ENCODE results near the gene PITX3. TPM values are rescaled to one million over a fixed set of nuclear protein-coding genes. Genes with fewer than 3 reads are reported as not detected.

The PITX3 gene
- total and polyA plus RNA-seq, 10 donors: not detected

- Histone ChIP-seq H3K9me3 (no peaks in the 10 kb centered on the region), H3K4me3 (no peak overlapping the region), H3K4me1 (peaks cover 14 to 24% (median 19%) of the 10 kb centered on the region in 6 donors), H3K36me3 (no peaks in the 10 kb centered on the region), H3K27ac (no peak overlapping the region), H3K27me3 (replicated peaks in 1 of 7) (peaks cover 0 to 61% (median 25%) of the 10 kb centered on the region in 7 donors)
- no peak for DNase-seq
- intact Hi-C loops (cut with DNase I; ENCODE audit: low total_unique reads): loop anchor here (10.0 kb wide), 1 partner anchor 240 kb away; no protein-coding TSS in a partner anchor
- TF ChIP-seq POLR2A (IDR thresholded peaks at IDR 0.05) (no peak), CTCF (IDR thresholded peaks at IDR 0.05 in 8 of 11, conservative IDR thresholded peaks at IDR 0.05 in 3 of 11) (no peak), POLR2AphosphoS5 (IDR thresholded peaks at IDR 0.05) (no peak)
- 62 to 81% (median 68%) methylated on average over 12 of the region's 12 CpGs for WGBS, 5 donors
Measured at GRCh38 chr10:102234888-102235597, 6.3 kb downstream of the PITX3 start.

GRCh38 chr10:102233997-102234396 is 7.3 kb downstream of the PITX3 start:
- Histone ChIP-seq H3K9me3 (no peaks in the 10 kb centered on the region), H3K4me1 (peaks cover 16 to 27% (median 22%) of the 10 kb centered on the region in 6 donors), H3K27ac (no peak overlapping the region), H3K36me3 (no peaks in the 10 kb centered on the region), H3K27me3 (replicated peaks in 1 of 7) (peaks cover 0 to 60% (median 27%) of the 10 kb centered on the region in 7 donors), H3K4me3 (no peak overlapping the region)
- intact Hi-C loops (cut with DNase I; ENCODE audit: low total_unique reads): loop anchor here (10.0 kb wide), 1 partner anchor 241 kb away; no protein-coding TSS in a partner anchor
- TF ChIP-seq POLR2AphosphoS5 (IDR thresholded peaks at IDR 0.05) (no peak), CTCF (IDR thresholded peaks at IDR 0.05 in 8 of 11, conservative IDR thresholded peaks at IDR 0.05 in 3 of 11) (no peak), POLR2A (IDR thresholded peaks at IDR 0.05) (no peak)
- 54 to 67% (median 63%) methylated on average over 1 of the region's 1 CpG for WGBS, 5 donors
- no peak for DNase-seq

- intact Hi-C loops (cut with DNase I; ENCODE audit: low total_unique reads): loop anchor here (10.0 kb wide), 1 partner anchor 243 kb away; no protein-coding TSS in a partner anchor
Measured at GRCh38 chr10:102231357-102232318, 9.7 kb downstream of the PITX3 start.

More at GRCh38 chr10:102231357-102232318, 9.7 kb downstream of the PITX3 start:
- H3K27ac ChIP-seq: no peak overlapping the region
- TF ChIP-seq POLR2A (IDR thresholded peaks at IDR 0.05) (no peak), POLR2AphosphoS5 (IDR thresholded peaks at IDR 0.05) (peak in 1 of 3 donors; percentile 35), CTCF (IDR thresholded peaks at IDR 0.05 in 8 of 11, conservative IDR thresholded peaks at IDR 0.05 in 3 of 11) (peak; percentile 36 to 83 (median 72))
- H3K9me3 ChIP-seq: no peaks in the 10 kb centered on the region
- peaks cover 17 to 42% (median 30%) of the 10 kb centered on the region in 6 donors for H3K4me1 ChIP-seq
- peaks cover 0 to 82% (median 29%) of the 10 kb centered on the region in 7 donors for H3K27me3 ChIP-seq (replicated peaks in 1 of 7)
- 13 to 20% (median 15%) methylated on average over 55 to 76 of the region's 76 CpGs for WGBS, 5 donors
- peak; percentile 90 for DNase-seq
- H3K36me3 ChIP-seq: no peaks in the 10 kb centered on the region
- peak overlapping the region; percentile 19 to 74 (median 56) for H3K4me3 ChIP-seq
